ENCODE measurements around the gene NT5C3B.
"Not testable (repeated sequence)": the region's sequence is repeated elsewhere in the genome, so short reads cannot be mapped to it uniquely, and the experiment has no call there.

Gene NT5C3B

GRCh38 chr17:41837761-41838538 is 1.9 kb upstream of the NT5C3B start, which contains the start of gene KLHL10:
Gene KLHL10 (plus strand): TSS chr17:41837825. CDS start chr17:41837933, 108 bp downstream.
- no peak for FAIRE-seq

GRCh38 chr17:41836550-41837196 is 641 bp upstream of the NT5C3B start:
- FAIRE-seq, result no peak

- FAIRE-seq, result no peak
Measured at GRCh38 chr17:41835214-41835799, 725 bp downstream of the NT5C3B start.

- FAIRE-seq, result not testable (repeated sequence)
Measured at GRCh38 chr17:41829961-41830360, 6.1 kb downstream of the NT5C3B start.

- no peak for FAIRE-seq
Measured at GRCh38 chr17:41825175-41825845, 10.7 kb downstream of the NT5C3B start.

GRCh38 chr17:41824086-41824485 is 11.9 kb downstream of the NT5C3B start:
- FAIRE-seq, result no peak

- no peak for FAIRE-seq
Measured at GRCh38 chr17:41823580-41823979, 12.5 kb downstream of the NT5C3B start.

- FAIRE-seq, result no peak
Measured at GRCh38 chr17:41823141-41823524, 12.9 kb downstream of the NT5C3B start.

GRCh38 chr17:41822216-41823140 is 13.6 kb downstream of the NT5C3B start:
- FAIRE-seq, result no peak

- no peak for FAIRE-seq
Measured at GRCh38 chr17:41821776-41822175, 14.3 kb downstream of the NT5C3B start.

GRCh38 chr17:41818024-41818423 is 18.0 kb downstream of the NT5C3B start:
- FAIRE-seq, result no peak

- no peak for FAIRE-seq
Measured at GRCh38 chr17:41816637-41817320, 19.3 kb downstream of the NT5C3B start.

GRCh38 chr17:41814195-41814594 is 21.8 kb downstream of the NT5C3B start:
- FAIRE-seq, result no peak

- FAIRE-seq, result no peak
Measured at GRCh38 chr17:41813699-41814124, 22.3 kb downstream of the NT5C3B start.

- FAIRE-seq, result no peak
Measured at GRCh38 chr17:41813152-41813680, 22.8 kb downstream of the NT5C3B start.

- FAIRE-seq, result no peak
Measured at GRCh38 chr17:41812381-41813151, 23.5 kb downstream of the NT5C3B start, which contains the start of gene FKBP10. Gene FKBP10 (plus strand): TSS chr17:41813004. CDS start chr17:41813035, 31 bp downstream.

- FAIRE-seq, result no peak
Measured at GRCh38 chr17:41811549-41812380, 24.3 kb downstream of the NT5C3B start, which contains the start of gene P3H4. Gene P3H4 (minus strand): TSS chr17:41811949. CDS start chr17:41811915, 34 bp downstream.

GRCh38 chr17:41810659-41811548 is 25.1 kb downstream of the NT5C3B start:
- no peak for FAIRE-seq
